GM19099 (cell line): ENCODE results near the gene SYPL1.

Experiments used
- POLR2A ChIP-seq: IDR thresholded peaks from 3 replicates; pipeline ENCODE4 v1.6.1; 2011; ENCODE audit warnings: low read depth; ENCODE audit not compliant: insufficient read length; ENCODE audit errors: extremely low read depth

The SYPL1 gene

GRCh38 chr7:106112118-106112971 lies at the start of gene SYPL1:
Gene SYPL1 (minus strand): TSS chr7:106112312. CDS start chr7:106112208, 104 bp downstream.
- peak; percentile 65 for TF ChIP-seq POLR2A

GRCh38 chr7:106155027-106155426 lies 42.9 kb upstream of the SYPL1 start:
- TF ChIP-seq POLR2A: no peak

GRCh38 chr7:106153891-106154449 lies 41.9 kb upstream of the SYPL1 start:
- no peak for TF ChIP-seq POLR2A

GRCh38 chr7:106152313-106152665 lies 40.2 kb upstream of the SYPL1 start:
- no peak for TF ChIP-seq POLR2A

- no peak for TF ChIP-seq POLR2A
Measured at GRCh38 chr7:106151459-106152312, 39.6 kb upstream of the SYPL1 start.

GRCh38 chr7:106143711-106144337 lies 31.7 kb upstream of the SYPL1 start:
- no peak for TF ChIP-seq POLR2A

- TF ChIP-seq POLR2A: no peak
Measured at GRCh38 chr7:106142136-106142535, 30.0 kb upstream of the SYPL1 start.

GRCh38 chr7:106140406-106141173 lies 28.5 kb upstream of the SYPL1 start:
- TF ChIP-seq POLR2A: no peak

- TF ChIP-seq POLR2A: no peak
Measured at GRCh38 chr7:106139265-106140251, 27.4 kb upstream of the SYPL1 start.

GRCh38 chr7:106138776-106139175 lies 26.7 kb upstream of the SYPL1 start:
- TF ChIP-seq POLR2A: no peak

- no peak for TF ChIP-seq POLR2A
Measured at GRCh38 chr7:106134241-106134640, 22.1 kb upstream of the SYPL1 start.

GRCh38 chr7:106129291-106129690 lies 17.2 kb upstream of the SYPL1 start:
- no peak for TF ChIP-seq POLR2A

- no peak for TF ChIP-seq POLR2A
Measured at GRCh38 chr7:106128836-106129235, 16.7 kb upstream of the SYPL1 start.

- no peak for TF ChIP-seq POLR2A
Measured at GRCh38 chr7:106127984-106128780, 16.1 kb upstream of the SYPL1 start.
